ENCODE results near the gene MACROD2. TPM values are rescaled to one million over a fixed set of nuclear protein-coding genes. Genes with fewer than 3 reads are reported as not detected.

The MACROD2 gene
- total RNA-seq, 4 donors from 2014 or later = 1.8 to 4.8 (median 2.9) TPM

- Histone ChIP-seq H3K27me3 (no peaks in the 10 kb centered on the region), H3K27ac (no peak overlapping the region), H3K4me1 (no peaks in the 10 kb centered on the region), H3K36me3 (no peaks in the 10 kb centered on the region), H3K9me3 (no peaks in the 10 kb centered on the region), H3K4me3 (no peak overlapping the region)
- WGBS, 2 donors = 78 to 84% methylated on average over 1 of the region's 1 CpG
- intact Hi-C loops (cut with DNase I) = no loop called here
- TF ChIP-seq CTCF (IDR thresholded peaks at IDR 0.05) (no peak), POLR2A (IDR thresholded peaks at IDR 0.05) (no peak)
- no peak for DNase-seq
Measured at GRCh38 chr20:14612391-14612790, 617.1 kb downstream of the MACROD2 start.

GRCh38 chr20:14616003-14616402 lies 620.7 kb downstream of the MACROD2 start:
- intact Hi-C loops (cut with DNase I) = no loop called here
- no peak overlapping the region for H3K27ac ChIP-seq
- H3K27me3 ChIP-seq = no peaks in the 10 kb centered on the region
- H3K4me1 ChIP-seq = no peaks in the 10 kb centered on the region
- H3K9me3 ChIP-seq = no peaks in the 10 kb centered on the region
- DNase-seq = no peak
- no peaks in the 10 kb centered on the region for H3K36me3 ChIP-seq
- 43 to 62% methylated on average over 3 of the region's 3 CpGs for WGBS, 2 donors
- H3K4me3 ChIP-seq = no peak overlapping the region
- no peak for TF ChIP-seq POLR2A (IDR thresholded peaks at IDR 0.05)
- TF ChIP-seq CTCF (IDR thresholded peaks at IDR 0.05) = no peak

GRCh38 chr20:14617123-14617522 lies 621.8 kb downstream of the MACROD2 start:
- Histone ChIP-seq H3K27me3 (no peaks in the 10 kb centered on the region), H3K36me3 (no peaks in the 10 kb centered on the region), H3K27ac (no peak overlapping the region), H3K9me3 (no peaks in the 10 kb centered on the region), H3K4me3 (no peak overlapping the region), H3K4me1 (no peaks in the 10 kb centered on the region)
- no peak for TF ChIP-seq POLR2A (IDR thresholded peaks at IDR 0.05)
- no peak for TF ChIP-seq CTCF (IDR thresholded peaks at IDR 0.05)
- intact Hi-C loops (cut with DNase I) = no loop called here
- 30 to 42% methylated on average over 2 of the region's 2 CpGs for WGBS, 2 donors
- no peak for DNase-seq

DNA sequence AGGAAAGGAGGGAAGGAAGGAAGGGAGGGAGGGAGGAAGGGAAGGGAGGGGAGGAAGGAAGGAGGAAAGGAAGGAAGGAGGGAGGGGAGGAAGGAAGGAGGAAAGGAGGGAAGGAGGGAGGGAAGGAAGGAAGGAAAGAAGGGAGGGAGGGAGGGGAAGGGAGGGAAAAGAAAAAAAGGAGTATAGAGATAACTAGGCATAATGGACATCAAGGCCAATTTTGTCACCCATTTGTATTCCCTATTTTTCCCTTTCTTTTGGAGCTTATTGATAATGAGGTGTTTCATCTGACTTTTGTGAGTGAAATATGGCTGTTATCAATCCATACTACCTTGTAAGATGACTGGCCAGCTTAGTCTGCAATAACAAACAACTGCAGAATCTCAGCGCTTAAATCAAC lies 624.1 kb downstream of the MACROD2 start:
- H3K4me3 ChIP-seq = no peak overlapping the region
- TF ChIP-seq POLR2A (IDR thresholded peaks at IDR 0.05) (no peak), CTCF (IDR thresholded peaks at IDR 0.05) (no peak)
- no peak overlapping the region for H3K27ac ChIP-seq
- 100% methylated on average over 1 of the region's 1 CpG for WGBS, 2 donors
- DNase-seq = no peak
- intact Hi-C loops (cut with DNase I) = no loop called here
- no peaks in the 10 kb centered on the region for H3K4me1 ChIP-seq
- no peaks in the 10 kb centered on the region for H3K27me3 ChIP-seq
- no peaks in the 10 kb centered on the region for H3K36me3 ChIP-seq
- H3K9me3 ChIP-seq = no peaks in the 10 kb centered on the region

GRCh38 chr20:14622796-14623195 lies 627.5 kb downstream of the MACROD2 start:
- H3K4me3 ChIP-seq = no peak overlapping the region
- 42 to 46% methylated on average over 2 of the region's 2 CpGs for WGBS, 2 donors
- intact Hi-C loops (cut with DNase I) = no loop called here
- H3K27ac ChIP-seq = no peak overlapping the region
- DNase-seq = no peak
- no peaks in the 10 kb centered on the region for H3K27me3 ChIP-seq
- no peaks in the 10 kb centered on the region for H3K4me1 ChIP-seq
- no peak for TF ChIP-seq POLR2A (IDR thresholded peaks at IDR 0.05)
- TF ChIP-seq CTCF (IDR thresholded peaks at IDR 0.05) = peak in 1 of 6 experiments; percentile 24
- H3K36me3 ChIP-seq = no peaks in the 10 kb centered on the region
- no peaks in the 10 kb centered on the region for H3K9me3 ChIP-seq
